B cell (primary cell): ENCODE results near the gene FAM120B. TPM values are rescaled to one million over a fixed set of nuclear protein-coding genes. Genes with fewer than 3 reads are reported as not detected.

Experiments used
- ATAC-seq: fragments of 200-7000 bp; cut with Tn5 transposase; one replicate; pipeline ENCODE4 v1.10.0; 2021; ENCODE audit warnings: low read depth, mild to moderate bottlenecking, moderate number of reproducible peaks, moderate library complexity
- CTCF ChIA-PET: fragments of 350-600 bp; sonication (Branson Sonifier 250); formaldehyde crosslinking; loops from one replicate; lab custom pipeline; 2021; ENCODE audit warnings: antibody characterized with exemption, inconsistent platforms; lab: Charles Lee
- POLR2A ChIA-PET: fragments of 350-600 bp; sonication (Branson Sonifier 250); formaldehyde crosslinking; loops from one replicate; lab custom pipeline; 2021; ENCODE audit warnings: antibody characterized with exemption; lab: Charles Lee
- DNase-seq: peaks from one replicate; pipeline ENCODE4 v3.0.0; 2013
- H2AFZ ChIP-seq: 2 replicates; pipeline ENCODE4 v1.6.1; 2012; ENCODE audit warnings: mild to moderate bottlenecking, low read depth, low read length; ENCODE audit not compliant: insufficient read depth, poor library complexity, severe bottlenecking
- H3K27ac ChIP-seq, 2 donors: 1 replicate in 1 of 2; 2 replicates in 1 of 2; pipeline ENCODE4 v1.5.1; 2012 to 2013; ENCODE audit warnings: low read length in 2 of 2, mild to moderate bottlenecking in 2 of 2, moderate library complexity in 1 of 2
- H3K27me3 ChIP-seq, 4 experiments: fragments of 200-600 bp in 1 of 4; sonication (generic) in 1 of 4; replicated peaks in 1 of 4; 1 replicate in 2 of 4; 2 replicates in 2 of 4; pipeline versions ENCODE4 v1.6.1 to v1.7.0; 2013 to 2016; ENCODE audit warnings: low read length in 3 of 4, mild to moderate bottlenecking in 2 of 4, mixed read lengths in 1 of 4, moderate library complexity in 1 of 4; ENCODE audit not compliant: insufficient read depth in 4 of 4, control insufficient read depth in 3 of 4; ENCODE audit errors: control extremely low read depth in 1 of 4
- H3K36me3 ChIP-seq, 2 experiments: replicated peaks in 1 of 2; 1 replicate in 1 of 2; 2 replicates in 1 of 2; pipeline versions ENCODE4 v1.6.1 to v1.7.1; 2013; ENCODE audit warnings: low read length in 1 of 2; ENCODE audit not compliant: insufficient read depth in 2 of 2, control insufficient read depth in 1 of 2; ENCODE audit errors: control extremely low read depth in 1 of 2, extremely low read depth in 1 of 2
- H3K4me1 ChIP-seq, 2 donors: fragments of 200-600 bp in 1 of 2; sonication (generic) in 1 of 2; 1 replicate in 1 of 2; 2 replicates in 1 of 2; pipeline versions ENCODE4 v1.5.1 to v1.6.1; 2013 to 2017; ENCODE audit warnings: low read length in 2 of 2; ENCODE audit not compliant: control insufficient read depth in 2 of 2, insufficient read depth in 2 of 2
- H3K4me2 ChIP-seq: replicated peaks from 2 replicates; pipeline ENCODE3; 2012; ENCODE audit warnings: mild to moderate bottlenecking, low read depth, low read length; ENCODE audit not compliant: poor library complexity, severe bottlenecking
- H3K4me3 ChIP-seq, 5 experiments: fragments of 200-600 bp in 1 of 5; sonication (generic) in 1 of 5; 1 replicate in 3 of 5; 2 replicates in 2 of 5; pipeline versions ENCODE4 v1.5.1 to v1.7.0; 2011 to 2016; ENCODE audit warnings: low read length in 4 of 5, mild to moderate bottlenecking in 4 of 5, low read depth in 2 of 5, control low read depth in 1 of 5, moderate library complexity in 1 of 5; ENCODE audit not compliant: insufficient read depth in 1 of 5; ENCODE audit errors: control extremely low read depth in 1 of 5, extremely low read depth in 1 of 5
- H3K79me2 ChIP-seq: fragments of 200-600 bp; sonication (generic); one replicate; pipeline ENCODE4 v1.6.0; 2016; ENCODE audit warnings: low read length; ENCODE audit not compliant: control insufficient read depth, insufficient read depth
- H3K9ac ChIP-seq: fragments of 200-600 bp; sonication (generic); 2 replicates; pipeline ENCODE4 v1.6.1; 2017; ENCODE audit warnings: mild to moderate bottlenecking, low read length, moderate library complexity
- H3K9me3 ChIP-seq, 3 donors: one replicate each; pipeline versions ENCODE4 v1.6.1 to v1.7.1; 2013; ENCODE audit warnings: low read length in 2 of 3; ENCODE audit not compliant: control insufficient read depth in 2 of 3, insufficient read depth in 1 of 3; ENCODE audit errors: control extremely low read depth in 1 of 3
- H4K20me1 ChIP-seq: 2 replicates; pipeline ENCODE4 v1.6.0; 2012; ENCODE audit warnings: mild to moderate bottlenecking, low read length; ENCODE audit not compliant: insufficient read depth, control insufficient read depth, poor library complexity, severe bottlenecking
- H3K27ac Mint-ChIP-seq: one replicate; pipeline ENCODE4 v1.8.0; 2021; ENCODE audit warnings: mixed read lengths
- H3K27me3 Mint-ChIP-seq: one replicate; pipeline ENCODE4 v1.8.0; 2021; ENCODE audit warnings: mixed read lengths
- H3K4me1 Mint-ChIP-seq: one replicate; pipeline ENCODE4 v1.8.0; 2021; ENCODE audit warnings: mixed read lengths
- H3K4me3 Mint-ChIP-seq: one replicate; pipeline ENCODE4 v1.8.0; 2021; ENCODE audit warnings: mixed read lengths
- H3K9me3 Mint-ChIP-seq: one replicate; pipeline ENCODE4 v1.8.0; 2022; ENCODE audit warnings: mixed read lengths; ENCODE audit not compliant: insufficient read depth
- EZH2 ChIP-seq: IDR thresholded peaks from 2 replicates; pipeline ENCODE4 v1.6.1; 2012; ENCODE audit warnings: borderline replicate concordance, low read depth, mild to moderate bottlenecking, moderate library complexity, low read length; ENCODE audit not compliant: insufficient read depth, poor library complexity, severe bottlenecking
- WGBS: methylation state at CpG from one replicate; pipeline ENCODE4 v1.1.5; 2013; ENCODE audit warnings: missing lambda C conversion rate; ENCODE audit not compliant: insufficient coverage; 5-methylcytosine and 5-hydroxymethylcytosine counted together
- intact Hi-C: fragments of 100-400 bp; cut with micrococcal nuclease; formaldehyde crosslinking; loops from one replicate; pipeline ENCODE4 v1.10.0; 2022
- polyA plus RNA-seq: library from polyadenylated mRNA; depleted of rRNA; stranded (reverse); fragments of >200 nt; gene quantifications from 2 replicates; pipeline ENCODE4 v1.2.3, GENCODE V29; 2012
- total RNA-seq, 2 donors: library from RNA; stranded (reverse); fragments of 120-200 nt in 1 of 2; gene quantifications; 1 replicate in 1 of 2; 2 replicates in 1 of 2; pipeline versions ENCODE4 v1.2.3 to v1.2.4, GENCODE V29; 2013 to 2022
- TF ChIP-seq, protein P1 (sequence below): fragments of 200-600 bp; IDR thresholded peaks from one replicate; pipeline ENCODE4 v1.8.0; 2022; ENCODE audit warnings: antibody characterized with exemption, mild to moderate bottlenecking

Gene FAM120B
- total and polyA plus RNA-seq, 2 donors (not counting 1 experiment from before 2014, with no cell fraction given): 12.5 to 51.7 TPM

DNA sequence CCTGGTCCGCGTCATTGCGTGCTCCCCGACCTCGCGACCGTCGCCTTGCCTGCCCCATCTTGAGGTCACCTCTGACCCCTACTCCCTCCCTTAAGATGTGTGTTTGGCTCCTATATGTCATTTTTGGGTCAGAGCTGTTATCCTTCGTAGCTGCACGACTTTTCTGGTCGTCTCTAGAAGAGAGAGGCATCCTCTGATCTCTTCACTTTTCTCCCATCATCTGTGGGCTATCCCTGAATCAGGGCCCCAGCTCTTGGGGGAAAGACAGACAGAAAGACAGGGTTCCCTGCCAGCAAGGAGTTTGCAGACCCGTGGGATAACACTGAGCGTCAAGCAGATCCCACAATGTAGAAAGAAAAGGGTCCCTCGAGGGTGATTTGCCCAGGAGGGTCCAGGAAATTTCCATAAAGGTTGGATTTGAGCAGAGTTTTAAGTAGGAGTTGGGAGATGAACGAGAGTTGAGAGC is 555 bp downstream of the FAM120B start:
- ChIA-PET CTCF (no interaction called here), POLR2A (no interaction called here)
- peaks cover 0 to 4% (median 0%) of the 10 kb centered on the region in 4 experiments for H3K27me3 ChIP-seq
- Mint-ChIP-seq H3K27me3 (peaks cover 20% of the 10 kb centered on the region), H3K4me1 (peaks cover 49% of the 10 kb centered on the region), H3K27ac (peak overlapping the region; percentile 97), H3K4me3 (peak overlapping the region; percentile 98), H3K9me3 (no peaks in the 10 kb centered on the region)
- peak overlapping the region; percentile 72 to 90 for H3K27ac ChIP-seq
- ATAC-seq (no peak), DNase-seq (no peak)
- peak overlapping the region; percentile 45 to 95 (median 86) for H3K4me3 ChIP-seq
- no peaks in the 10 kb centered on the region for H3K9me3 ChIP-seq
- intact Hi-C loops: loop anchor here (2.0 kb wide), 1 partner anchor 276 kb away; no protein-coding TSS in a partner anchor
- peaks cover 26% of the 10 kb centered on the region for H4K20me1 ChIP-seq
- peak overlapping the region; percentile 86 for H3K9ac ChIP-seq
- peak overlapping the region; percentile 86 for H3K4me2 ChIP-seq
- peaks cover 22 to 34% of the 10 kb centered on the region in 2 donors for H3K4me1 ChIP-seq
- H3K36me3 ChIP-seq: no peaks in the 10 kb centered on the region
- H3K79me2 ChIP-seq: peaks cover 60% of the 10 kb centered on the region
- H2AFZ ChIP-seq: peak overlapping the region; percentile 95
- TF ChIP-seq, protein P1, sequence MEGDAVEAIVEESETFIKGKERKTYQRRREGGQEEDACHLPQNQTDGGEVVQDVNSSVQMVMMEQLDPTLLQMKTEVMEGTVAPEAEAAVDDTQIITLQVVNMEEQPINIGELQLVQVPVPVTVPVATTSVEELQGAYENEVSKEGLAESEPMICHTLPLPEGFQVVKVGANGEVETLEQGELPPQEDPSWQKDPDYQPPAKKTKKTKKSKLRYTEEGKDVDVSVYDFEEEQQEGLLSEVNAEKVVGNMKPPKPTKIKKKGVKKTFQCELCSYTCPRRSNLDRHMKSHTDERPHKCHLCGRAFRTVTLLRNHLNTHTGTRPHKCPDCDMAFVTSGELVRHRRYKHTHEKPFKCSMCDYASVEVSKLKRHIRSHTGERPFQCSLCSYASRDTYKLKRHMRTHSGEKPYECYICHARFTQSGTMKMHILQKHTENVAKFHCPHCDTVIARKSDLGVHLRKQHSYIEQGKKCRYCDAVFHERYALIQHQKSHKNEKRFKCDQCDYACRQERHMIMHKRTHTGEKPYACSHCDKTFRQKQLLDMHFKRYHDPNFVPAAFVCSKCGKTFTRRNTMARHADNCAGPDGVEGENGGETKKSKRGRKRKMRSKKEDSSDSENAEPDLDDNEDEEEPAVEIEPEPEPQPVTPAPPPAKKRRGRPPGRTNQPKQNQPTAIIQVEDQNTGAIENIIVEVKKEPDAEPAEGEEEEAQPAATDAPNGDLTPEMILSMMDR: no peak
- no peak for TF ChIP-seq EZH2
- WGBS: 7% methylated on average over 12 of the region's 15 CpGs

DNA sequence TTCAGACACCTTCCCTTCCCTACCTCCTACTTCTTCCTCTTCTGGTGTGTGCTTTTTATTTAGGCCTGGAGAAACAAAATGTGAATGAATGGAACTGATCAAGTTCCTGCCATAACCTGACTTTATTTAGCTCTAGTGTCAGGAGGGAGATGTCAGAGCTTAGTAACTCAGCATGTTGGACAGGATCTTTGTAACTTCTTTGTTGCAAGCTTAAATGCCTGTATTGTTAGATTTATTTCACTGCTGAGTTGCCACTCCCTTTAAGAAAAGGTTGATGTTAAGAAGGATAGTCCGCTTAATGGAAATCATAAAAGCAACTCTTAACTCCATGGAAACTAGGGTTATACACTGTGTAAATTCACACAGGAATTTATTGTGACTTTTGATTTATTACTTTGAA is 2.2 kb downstream of the FAM120B start:
- peaks cover 7% of the 10 kb centered on the region for H3K27me3 Mint-ChIP-seq
- Histone ChIP-seq H3K27me3 (no peaks in the 10 kb centered on the region), H3K36me3 (no peaks in the 10 kb centered on the region), H3K4me1 (peaks cover 22 to 34% of the 10 kb centered on the region in 2 donors), H3K27ac (no peak overlapping the region), H3K4me3 (no peak overlapping the region), H2AFZ (no peak overlapping the region), H4K20me1 (peaks cover 39% of the 10 kb centered on the region), H3K4me2 (peak overlapping the region; percentile 14), H3K79me2 (peaks cover 76% of the 10 kb centered on the region), H3K9me3 (no peaks in the 10 kb centered on the region), H3K9ac (no peak overlapping the region)
- ATAC-seq (no peak), DNase-seq (no peak)
- ChIA-PET CTCF (interaction anchor here (0.7 kb wide), 1 partner anchor 17 kb away, joined by 3 read pairs; no protein-coding TSS in a partner anchor), POLR2A (no interaction called here)
- intact Hi-C loops: no loop called here
- H3K27ac Mint-ChIP-seq: no peak overlapping the region
- no CpG with 5 or more reads among the region's 1 CpG for WGBS
- H3K4me3 Mint-ChIP-seq: peak overlapping the region; percentile 36
- H3K9me3 Mint-ChIP-seq: no peaks in the 10 kb centered on the region
- TF ChIP-seq, protein P1: no peak
- no peak for TF ChIP-seq EZH2
- peaks cover 56% of the 10 kb centered on the region for H3K4me1 Mint-ChIP-seq
